ENCODE measurements around the gene PPP1R13B. TPM values are rescaled to one million over a fixed set of nuclear protein-coding genes. Genes with fewer than 3 reads are reported as not detected.

PPP1R13B gene
- total and polyA plus RNA-seq, 2 experiments from 2014 or later: 2.0 to 8.5 TPM

DNA sequence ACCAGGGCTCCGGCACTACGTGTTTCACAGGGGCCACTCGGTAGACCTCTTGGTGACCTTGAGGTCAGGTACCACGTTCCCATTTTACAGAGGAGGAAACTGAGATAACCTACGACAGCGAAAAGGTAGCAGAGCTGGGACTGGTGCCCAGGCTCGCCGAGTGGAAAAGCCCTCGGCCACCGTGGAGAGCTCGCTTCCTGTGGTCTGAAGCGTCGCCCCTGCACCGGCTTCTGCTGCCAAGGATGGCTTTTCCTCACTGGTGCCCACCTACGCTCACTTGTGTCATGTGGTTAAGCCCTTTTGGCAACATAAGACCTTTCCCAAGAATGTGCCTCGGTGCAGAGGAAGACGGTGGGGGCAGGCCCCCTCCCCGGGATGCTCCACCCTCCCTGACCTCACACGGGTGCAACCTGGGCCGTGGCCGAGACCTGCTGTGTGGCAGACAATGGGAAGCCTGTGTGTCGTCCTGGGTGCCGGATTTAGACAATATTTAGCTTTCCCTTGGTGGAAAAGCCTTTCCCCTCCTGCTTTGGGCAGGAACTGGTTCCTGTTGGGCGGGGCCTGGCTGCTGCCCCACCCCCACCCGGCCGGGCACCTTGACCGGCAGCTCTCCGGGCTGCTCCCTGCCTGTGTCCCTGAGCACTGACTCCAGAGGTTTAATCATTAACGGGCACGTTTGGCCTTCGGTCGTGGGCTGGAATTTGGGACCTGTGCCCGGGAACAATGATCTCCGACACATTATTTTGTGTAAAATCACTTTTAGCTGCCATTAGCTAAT lies 32.4 kb upstream of the PPP1R13B start:
- no peak overlapping the region for H3K4me3 ChIP-seq
- peak overlapping the region; percentile 90 for H2AFZ ChIP-seq
- H3K9me2 ChIP-seq (ENCODE audit: insufficient read depth): no peaks in the 10 kb centered on the region
- H3K9me3 Mint-ChIP-seq: no peaks in the 10 kb centered on the region; the same call in 2 of the 3 replicates
- H3K36me3 ChIP-seq (ENCODE audit: insufficient read depth): no peaks in the 10 kb centered on the region
- H3K4me2 ChIP-seq: peak overlapping the region; percentile 66
- no peaks in the 10 kb centered on the region for H4K20me1 ChIP-seq (replicated peaks; ENCODE audit: insufficient read depth)
- H3F3A ChIP-seq (replicated peaks; ENCODE audit: low read depth): no peaks in the 10 kb centered on the region
- H3K27ac Mint-ChIP-seq: no peak overlapping the region
- TF ChIP-seq, protein P1, sequence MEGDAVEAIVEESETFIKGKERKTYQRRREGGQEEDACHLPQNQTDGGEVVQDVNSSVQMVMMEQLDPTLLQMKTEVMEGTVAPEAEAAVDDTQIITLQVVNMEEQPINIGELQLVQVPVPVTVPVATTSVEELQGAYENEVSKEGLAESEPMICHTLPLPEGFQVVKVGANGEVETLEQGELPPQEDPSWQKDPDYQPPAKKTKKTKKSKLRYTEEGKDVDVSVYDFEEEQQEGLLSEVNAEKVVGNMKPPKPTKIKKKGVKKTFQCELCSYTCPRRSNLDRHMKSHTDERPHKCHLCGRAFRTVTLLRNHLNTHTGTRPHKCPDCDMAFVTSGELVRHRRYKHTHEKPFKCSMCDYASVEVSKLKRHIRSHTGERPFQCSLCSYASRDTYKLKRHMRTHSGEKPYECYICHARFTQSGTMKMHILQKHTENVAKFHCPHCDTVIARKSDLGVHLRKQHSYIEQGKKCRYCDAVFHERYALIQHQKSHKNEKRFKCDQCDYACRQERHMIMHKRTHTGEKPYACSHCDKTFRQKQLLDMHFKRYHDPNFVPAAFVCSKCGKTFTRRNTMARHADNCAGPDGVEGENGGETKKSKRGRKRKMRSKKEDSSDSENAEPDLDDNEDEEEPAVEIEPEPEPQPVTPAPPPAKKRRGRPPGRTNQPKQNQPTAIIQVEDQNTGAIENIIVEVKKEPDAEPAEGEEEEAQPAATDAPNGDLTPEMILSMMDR (conservative IDR thresholded peaks at IDR 0.05; ENCODE audit: low read depth in 2 of 2): no peak
- no peak for TF ChIP-seq ZNF462 (CRISPR knock-in tag; IDR thresholded peaks at IDR 0.05)
- no peak for TF ChIP-seq NANOG (IDR thresholded peaks at IDR 0.05; ENCODE audit: borderline replicate concordance)
- no peak for TF ChIP-seq EZH2 (IDR thresholded peaks at IDR 0.05; ENCODE audit: low read depth, unreplicated experiment)
- no peak for TF ChIP-seq EZH2phosphoT487 (IDR thresholded peaks at IDR 0.05; ENCODE audit: unreplicated experiment)
- no peak for TF ChIP-seq JUNB (IDR thresholded peaks at IDR 0.05; ENCODE audit: unreplicated experiment)
- TF ChIP-seq, protein P2, sequence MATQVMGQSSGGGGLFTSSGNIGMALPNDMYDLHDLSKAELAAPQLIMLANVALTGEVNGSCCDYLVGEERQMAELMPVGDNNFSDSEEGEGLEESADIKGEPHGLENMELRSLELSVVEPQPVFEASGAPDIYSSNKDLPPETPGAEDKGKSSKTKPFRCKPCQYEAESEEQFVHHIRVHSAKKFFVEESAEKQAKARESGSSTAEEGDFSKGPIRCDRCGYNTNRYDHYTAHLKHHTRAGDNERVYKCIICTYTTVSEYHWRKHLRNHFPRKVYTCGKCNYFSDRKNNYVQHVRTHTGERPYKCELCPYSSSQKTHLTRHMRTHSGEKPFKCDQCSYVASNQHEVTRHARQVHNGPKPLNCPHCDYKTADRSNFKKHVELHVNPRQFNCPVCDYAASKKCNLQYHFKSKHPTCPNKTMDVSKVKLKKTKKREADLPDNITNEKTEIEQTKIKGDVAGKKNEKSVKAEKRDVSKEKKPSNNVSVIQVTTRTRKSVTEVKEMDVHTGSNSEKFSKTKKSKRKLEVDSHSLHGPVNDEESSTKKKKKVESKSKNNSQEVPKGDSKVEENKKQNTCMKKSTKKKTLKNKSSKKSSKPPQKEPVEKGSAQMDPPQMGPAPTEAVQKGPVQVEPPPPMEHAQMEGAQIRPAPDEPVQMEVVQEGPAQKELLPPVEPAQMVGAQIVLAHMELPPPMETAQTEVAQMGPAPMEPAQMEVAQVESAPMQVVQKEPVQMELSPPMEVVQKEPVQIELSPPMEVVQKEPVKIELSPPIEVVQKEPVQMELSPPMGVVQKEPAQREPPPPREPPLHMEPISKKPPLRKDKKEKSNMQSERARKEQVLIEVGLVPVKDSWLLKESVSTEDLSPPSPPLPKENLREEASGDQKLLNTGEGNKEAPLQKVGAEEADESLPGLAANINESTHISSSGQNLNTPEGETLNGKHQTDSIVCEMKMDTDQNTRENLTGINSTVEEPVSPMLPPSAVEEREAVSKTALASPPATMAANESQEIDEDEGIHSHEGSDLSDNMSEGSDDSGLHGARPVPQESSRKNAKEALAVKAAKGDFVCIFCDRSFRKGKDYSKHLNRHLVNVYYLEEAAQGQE (IDR thresholded peaks at IDR 0.05; ENCODE audit: unreplicated experiment): no peak
- TF ChIP-seq CREB1 (CRISPR knock-in tag; IDR thresholded peaks at IDR 0.05; ENCODE audit: low read depth): no peak
- TF ChIP-seq STAT1 (IDR thresholded peaks at IDR 0.05; ENCODE audit: unreplicated experiment): no peak
- TF ChIP-seq ETS1 (IDR thresholded peaks at IDR 0.05): no peak
- no peak for TF ChIP-seq ZNF331 (CRISPR knock-in tag; IDR thresholded peaks at IDR 0.05; ENCODE audit: low read depth)
- no peak for TF ChIP-seq POLR2AphosphoS5 (IDR thresholded peaks at IDR 0.05; ENCODE audit: low read depth)
- TF ChIP-seq ZNF114 (CRISPR knock-in tag; IDR thresholded peaks at IDR 0.05): no peak
- H3K4me1 Mint-ChIP-seq: peaks cover 17% of the 10 kb centered on the region
- H3K4me1 ChIP-seq (ENCODE audit: insufficient read depth): peaks cover 8% of the 10 kb centered on the region
- DNase-seq (ENCODE audit: low spot score) (peak; percentile 65), ATAC-seq (peak; percentile 88)
- H3K27me3 Mint-ChIP-seq (ENCODE audit: insufficient read depth, low read depth, poor library complexity): peaks cover 12% of the 10 kb centered on the region
- no peak overlapping the region for H3K4me3 Mint-ChIP-seq
- no peaks in the 10 kb centered on the region for H3K27me3 ChIP-seq (ENCODE audit: insufficient read depth)
- no peaks in the 10 kb centered on the region for H3K79me2 ChIP-seq (replicated peaks; ENCODE audit: insufficient read depth)
- no peak overlapping the region for H3K27ac ChIP-seq (ENCODE audit: low read depth)
- no peaks in the 10 kb centered on the region for H3K36me3 Mint-ChIP-seq (ENCODE audit: low read depth)

Data from GM23338 (cell line).